PC-3 (cell line): Measurements from ENCODE around the gene CELF5. TPM values are rescaled to one million over a fixed set of nuclear protein-coding genes. Genes with fewer than 3 reads are reported as not detected.

ENCODE experiments used
- ATAC-seq: fragments of 200-7000 bp; cut with Tn5 transposase; 2 replicates; pipeline ENCODE4 v1.9.1; 2020; ENCODE audit warnings: mild to moderate bottlenecking, moderate library complexity
- BruUV-seq: library from RNA; stranded (reverse); fragments of 400-500 nt; replicated peaks from 2 replicates; lab custom pipeline; 2021; lab: Mats Ljungman, UMichigan
- CTCF ChIA-PET: fragments of 300-600 bp; sonication (Branson Sonifier 250); formaldehyde crosslinking; loops from one replicate; lab custom pipeline; 2022; ENCODE audit warnings: antibody characterized with exemption; lab: Charles Lee
- POLR2A ChIA-PET: fragments of 300-600 bp; sonication (Branson Sonifier 250); formaldehyde crosslinking; loops from one replicate; lab custom pipeline; 2022; ENCODE audit warnings: antibody characterized with exemption; ENCODE audit not compliant: unreplicated experiment; lab: Charles Lee
- DNase-seq: peaks from one replicate; pipeline ENCODE4 v3.0.0-alpha.2; 2015
- H2AFZ ChIP-seq: fragments of 300-600 bp; sonication (generic); 2 replicates; pipeline ENCODE4 v1.6.0; 2016; ENCODE audit warnings: antibody characterized with exemption, low read length
- H3F3A ChIP-seq: fragments of 300-600 bp; sonication (generic); one replicate; pipeline ENCODE4 v1.6.0; 2017; ENCODE audit warnings: antibody characterized with exemption, low read length, control low read depth, mild to moderate bottlenecking; ENCODE audit not compliant: unreplicated experiment
- H3K27ac ChIP-seq: fragments of 300-600 bp; sonication (generic); 2 replicates; pipeline ENCODE4 v1.5.1; 2016; ENCODE audit warnings: mild to moderate bottlenecking, low read length
- H3K27me3 ChIP-seq: fragments of 300-600 bp; sonication (generic); 2 replicates; pipeline ENCODE4 v1.6.1; 2016; ENCODE audit warnings: low read length, mixed read lengths
- H3K36me3 ChIP-seq: fragments of 300-600 bp; sonication (generic); 2 replicates; pipeline ENCODE4 v1.6.1; 2016; ENCODE audit warnings: low read depth, mixed run types, low read length, mixed read lengths
- H3K4me1 ChIP-seq: fragments of 300-600 bp; sonication (generic); 2 replicates; pipeline ENCODE4 v1.5.1; 2016; ENCODE audit warnings: low read length; ENCODE audit not compliant: insufficient read depth
- H3K4me2 ChIP-seq: fragments of 300-600 bp; sonication (generic); 2 replicates; pipeline ENCODE4 v1.6.0; 2016; ENCODE audit warnings: low read length
- H3K4me3 ChIP-seq: fragments of 300-600 bp; sonication (generic); 2 replicates; pipeline ENCODE4 v1.5.1; 2016; ENCODE audit warnings: mild to moderate bottlenecking, low read length, mixed read lengths
- H3K79me2 ChIP-seq: fragments of 300-600 bp; sonication (generic); 2 replicates; pipeline ENCODE4 v1.6.1; 2017; ENCODE audit warnings: low read length, mixed read lengths
- H3K9ac ChIP-seq: fragments of 300-600 bp; sonication (generic); 2 replicates; pipeline ENCODE4 v1.6.0; 2016; ENCODE audit warnings: mild to moderate bottlenecking, low read length
- H3K9me2 ChIP-seq: fragments of 300-600 bp; sonication (generic); replicated peaks from 2 replicates; pipeline ENCODE4 v1.6.1; 2016; ENCODE audit warnings: mixed run types, low read length, mixed read lengths
- H3K9me3 ChIP-seq: fragments of 300-600 bp; sonication (generic); 2 replicates; pipeline ENCODE4 v1.6.1; 2016; ENCODE audit warnings: low read length, mixed read lengths
- H4K20me1 ChIP-seq: fragments of 300-600 bp; sonication (generic); 2 replicates; pipeline ENCODE4 v1.6.1; 2016; ENCODE audit warnings: low read length, mixed read lengths
- CTCF ChIP-seq: fragments of 300-600 bp; sonication (generic); conservative IDR thresholded peaks from 2 replicates; pipeline ENCODE4 v1.5.1; 2017; ENCODE audit warnings: antibody characterized with exemption, low read depth, mild to moderate bottlenecking, low read length
- EZH2 ChIP-seq: fragments of 300-600 bp; sonication (generic); IDR thresholded peaks from one replicate; pipeline ENCODE4 v1.6.1; 2017; ENCODE audit warnings: antibody characterized with exemption, mild to moderate bottlenecking, low read length; ENCODE audit not compliant: unreplicated experiment
- EZH2phosphoT487 ChIP-seq: fragments of 300-600 bp; sonication (generic); IDR thresholded peaks from 2 replicates; pipeline ENCODE4 v1.6.1; 2018; ENCODE audit warnings: mild to moderate bottlenecking, antibody characterized with exemption, low read length, borderline replicate concordance
- intact Hi-C: fragments of 100-400 bp; cut with micrococcal nuclease; formaldehyde crosslinking; loops from 2 replicates; pipeline ENCODE4 v1.9.0; 2023
- total RNA-seq: library from RNA; depleted of rRNA; stranded (reverse); fragments of >200 nt; gene quantifications from 2 replicates; pipeline ENCODE4 v1.2.3, GENCODE V29; 2014

The CELF5 gene
- total RNA-seq, 1 experiment from 2014 or later = 0.44 TPM

DNA sequence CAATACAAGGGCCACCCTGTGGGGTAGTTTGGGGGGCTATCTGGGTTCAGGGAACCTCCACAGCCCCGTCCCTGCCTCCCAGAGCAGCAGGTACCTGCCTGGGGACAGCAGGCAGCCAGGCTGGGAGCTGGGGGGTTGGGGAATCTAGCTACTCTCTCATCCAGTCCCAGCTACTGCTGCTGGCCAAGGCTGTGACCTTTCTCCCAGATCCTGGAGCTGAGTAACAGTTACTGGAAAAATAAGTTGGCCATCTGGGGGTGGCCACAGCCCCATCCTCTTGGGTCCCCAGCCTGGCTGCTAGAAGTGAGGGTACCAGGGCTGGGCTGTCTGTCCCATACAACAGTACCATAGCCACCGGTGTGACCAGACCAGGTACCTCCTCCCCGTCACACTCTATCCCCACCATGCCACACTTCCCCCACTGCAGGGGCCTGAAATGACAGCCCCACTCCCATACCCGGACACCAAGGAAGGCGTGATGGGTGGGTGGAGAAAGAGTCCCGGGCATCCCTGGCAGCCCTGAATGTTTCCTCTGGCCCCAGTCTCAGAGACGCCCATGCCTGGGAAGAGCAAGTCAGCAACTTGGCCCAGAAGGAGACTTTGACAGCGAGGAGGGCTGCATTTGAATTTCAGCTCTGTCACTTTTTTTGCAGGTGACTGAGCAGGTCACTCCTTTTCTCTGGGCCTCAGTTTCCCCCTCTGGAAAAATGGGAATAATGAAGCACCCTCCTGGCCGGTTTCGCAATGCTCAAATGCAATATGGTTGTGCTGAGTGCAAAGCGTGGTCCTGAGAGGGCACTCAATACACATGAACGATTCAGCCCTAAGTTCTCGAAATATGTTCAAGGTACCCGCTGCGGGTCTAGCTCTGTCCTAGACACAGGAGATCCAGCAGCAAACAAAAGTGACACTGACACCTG lies 111.2 kb downstream of the CELF5 start:
- peak; percentile 54 for ATAC-seq
- Histone ChIP-seq H3K27ac (no peak overlapping the region), H3K4me3 (no peak overlapping the region), H3K9me2 (no peaks in the 10 kb centered on the region), H3K36me3 (no peaks in the 10 kb centered on the region), H3K9ac (no peak overlapping the region), H3K27me3 (no peaks in the 10 kb centered on the region), H3F3A (no peaks in the 10 kb centered on the region), H3K9me3 (no peaks in the 10 kb centered on the region), H2AFZ (no peak overlapping the region), H3K4me1 (peaks cover 14% of the 10 kb centered on the region), H3K79me2 (no peaks in the 10 kb centered on the region), H3K4me2 (no peak overlapping the region), H4K20me1 (no peaks in the 10 kb centered on the region)
- DNase-seq = peak; percentile 20
- ChIA-PET POLR2A (no interaction called here), CTCF (interaction anchor here (0.5 kb wide), 1 partner anchor 92 kb away, joined by 6 read pairs; no protein-coding TSS in a partner anchor)
- no peak for TF ChIP-seq EZH2
- no peak for TF ChIP-seq CTCF
- TF ChIP-seq EZH2phosphoT487 = no peak
- BruUV-seq = no TSS peak
- intact Hi-C loops = no loop called here

DNA sequence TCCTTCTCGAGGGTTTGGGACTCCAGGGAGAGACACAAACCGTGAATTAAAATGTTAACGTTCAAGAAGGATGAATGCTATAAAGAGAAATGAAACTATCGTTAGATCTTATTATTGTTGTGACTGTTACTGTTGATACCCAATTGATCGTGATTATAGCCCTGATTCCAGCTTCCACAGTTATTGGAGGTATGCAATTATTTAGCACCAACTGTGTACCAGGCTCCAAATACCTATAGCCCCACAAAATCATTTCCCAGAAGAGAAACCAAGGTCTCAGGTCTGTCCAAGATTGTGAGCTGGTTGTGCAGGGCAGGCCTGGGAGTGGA lies 111.9 kb downstream of the CELF5 start:
- ATAC-seq (no peak), DNase-seq (no peak)
- no peak for TF ChIP-seq EZH2phosphoT487
- no peak for TF ChIP-seq EZH2
- TF ChIP-seq CTCF = no peak
- Histone ChIP-seq H3K9me3 (no peaks in the 10 kb centered on the region), H3K4me1 (peaks cover 14% of the 10 kb centered on the region), H3K27ac (no peak overlapping the region), H4K20me1 (no peaks in the 10 kb centered on the region), H3K27me3 (no peaks in the 10 kb centered on the region), H2AFZ (no peak overlapping the region), H3F3A (no peaks in the 10 kb centered on the region), H3K4me3 (no peak overlapping the region), H3K9ac (no peak overlapping the region), H3K36me3 (no peaks in the 10 kb centered on the region), H3K4me2 (0 out of 2 replicates have a peak overlapping the region, but pooled peaks have one; percentile 19), H3K9me2 (no peaks in the 10 kb centered on the region), H3K79me2 (no peaks in the 10 kb centered on the region)
- CTCF ChIA-PET = no interaction called here
- BruUV-seq = no TSS peak
- intact Hi-C loops = no loop called here
- POLR2A ChIA-PET = no interaction called here
